HG03342 (cell line): ENCODE results near the gene ORM1.
"Not testable (repeated sequence)": the region's sequence is repeated elsewhere in the genome, so short reads cannot be mapped to it uniquely, and the experiment has no call there.

Experiments
- ATAC-seq: cut with Tn5 transposase; IDR thresholded peaks from one replicate; pipeline ENCODE4 v1.9.1; 2021; ENCODE audit warnings: mild to moderate bottlenecking, moderate library complexity; ENCODE audit not compliant: unreplicated experiment

ORM1 gene

GRCh38 chr9:114304416-114305188 is 18.3 kb upstream of the ORM1 start:
- no peak for ATAC-seq

DNA sequence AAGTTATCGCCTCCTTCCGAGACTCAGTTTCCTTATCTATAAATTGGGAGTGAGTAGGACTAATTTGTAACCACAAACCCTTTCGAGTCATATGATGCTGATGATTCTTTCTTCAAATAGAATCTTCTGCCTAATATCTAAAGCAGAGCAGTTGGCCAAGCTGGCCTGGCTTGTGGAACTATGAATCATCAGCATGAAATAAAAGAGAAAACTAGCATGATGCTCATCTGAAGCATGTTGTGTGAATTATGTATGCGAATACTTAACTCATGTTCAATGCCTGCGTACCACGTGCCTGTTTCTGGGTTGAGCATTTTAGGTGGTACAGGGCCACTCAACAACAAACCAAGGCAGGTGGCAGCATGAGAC is 15.0 kb upstream of the ORM1 start:
- no peak for ATAC-seq

GRCh38 chr9:114308361-114308950 is 14.4 kb upstream of the ORM1 start:
- no peak for ATAC-seq

DNA sequence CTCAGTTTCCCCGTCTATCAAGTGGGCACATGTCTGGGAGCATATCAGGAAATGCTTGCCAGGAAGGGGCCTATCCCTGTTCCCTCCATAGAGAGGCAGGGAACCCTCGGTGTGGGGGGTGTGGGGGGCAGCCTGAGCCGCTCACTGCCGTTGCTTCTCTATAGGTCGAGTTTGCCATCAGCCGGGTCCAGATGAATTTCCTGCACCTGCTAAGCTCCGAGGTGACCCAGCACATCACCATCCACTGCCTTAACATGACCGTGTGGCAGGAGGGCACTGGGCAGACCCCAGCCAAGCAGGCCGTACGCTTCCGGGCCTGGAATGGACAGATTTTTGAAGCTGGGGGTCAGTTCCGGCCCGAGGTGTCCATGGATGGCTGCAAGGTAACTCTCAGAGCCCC is 13.8 kb upstream of the ORM1 start:
- no peak for ATAC-seq

GRCh38 chr9:114310471-114311450 is 12.1 kb upstream of the ORM1 start:
- no peak for ATAC-seq

GRCh38 chr9:114311571-114312512 is 11.1 kb upstream of the ORM1 start:
- ATAC-seq, result no peak

- ATAC-seq, result no peak
These were observed 10.4 kb upstream of the ORM1 start for GRCh38 chr9:114312513-114312875.

DNA sequence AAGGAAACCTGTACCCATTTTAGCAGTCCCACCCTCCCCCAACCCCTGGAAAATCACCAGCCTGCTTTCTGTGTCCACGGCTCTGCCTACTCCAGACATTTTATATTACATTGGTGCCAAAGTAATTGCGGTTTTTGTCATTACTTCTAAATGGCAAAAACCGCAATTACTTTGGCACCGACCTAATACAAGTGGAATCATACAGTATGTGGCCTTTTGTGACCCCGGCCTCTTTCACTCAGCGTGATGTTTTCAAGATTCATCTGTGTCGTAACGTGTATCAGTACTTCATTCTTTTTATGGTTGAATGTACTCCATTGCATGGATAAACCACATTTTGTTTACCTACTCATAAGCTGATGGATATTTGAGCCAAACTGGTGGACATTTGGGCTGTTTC is 9.7 kb upstream of the ORM1 start:
- no peak for ATAC-seq

DNA sequence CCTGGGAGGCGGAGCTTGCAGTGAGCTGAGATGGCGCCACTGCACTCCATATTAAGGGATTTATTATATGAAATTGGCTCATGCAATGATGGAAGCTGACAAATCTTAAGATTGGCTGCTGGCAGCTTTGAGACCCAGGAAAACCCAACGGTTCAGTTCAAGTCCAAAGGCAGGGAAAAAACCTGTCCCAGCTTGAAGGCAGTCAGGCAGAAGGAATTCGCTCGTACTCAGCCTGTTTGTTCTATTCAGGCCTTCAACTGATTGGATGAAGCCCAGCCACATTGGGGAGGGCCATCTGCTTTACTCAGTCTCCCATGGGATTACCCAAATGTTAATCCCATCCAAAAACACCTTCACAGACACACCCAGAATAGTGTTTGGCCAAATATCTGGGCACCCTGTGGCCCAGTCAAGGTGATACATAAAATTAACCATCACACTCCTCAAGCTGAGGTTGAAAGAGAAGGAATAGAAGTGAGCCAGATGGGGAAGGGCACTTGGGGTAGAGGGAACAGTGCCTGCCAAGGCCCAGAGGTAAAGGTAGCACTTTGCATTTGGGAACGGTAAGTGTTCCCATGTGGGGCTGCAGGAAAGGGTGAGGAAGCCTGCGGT is 8.5 kb upstream of the ORM1 start:
- ATAC-seq, result no peak

GRCh38 chr9:114314881-114315722 is 7.8 kb upstream of the ORM1 start:
- no peak for ATAC-seq

DNA sequence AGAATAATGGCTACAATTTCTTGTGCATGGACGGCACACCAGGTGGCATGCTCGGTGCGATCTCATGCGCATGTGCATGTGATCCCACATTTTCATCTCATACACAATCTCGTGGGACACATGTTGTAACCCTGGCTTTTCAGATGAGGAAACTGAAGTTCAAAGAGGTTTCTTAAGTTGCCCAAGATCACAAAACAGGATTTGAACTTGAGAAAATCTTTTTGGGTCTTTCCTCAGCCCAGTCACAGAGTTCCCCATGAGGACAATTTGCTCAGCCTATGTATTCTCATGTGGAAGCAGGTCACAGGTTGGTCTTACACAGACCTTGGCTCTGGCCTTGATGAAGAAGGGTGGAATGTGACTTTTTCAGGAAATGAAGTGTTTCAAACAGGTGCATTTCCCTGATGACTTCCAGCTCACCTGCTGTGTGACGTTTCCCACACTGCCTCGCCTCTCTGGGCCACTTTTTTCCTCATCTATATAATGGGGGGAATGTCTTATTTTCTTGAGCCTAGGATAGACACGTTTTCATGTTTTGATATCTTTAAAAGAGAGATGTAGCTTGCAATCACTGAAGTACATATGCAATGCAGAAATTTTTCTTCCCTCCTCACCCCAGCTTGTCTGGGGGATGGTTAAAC is 7.1 kb upstream of the ORM1 start:
- no peak for ATAC-seq

DNA sequence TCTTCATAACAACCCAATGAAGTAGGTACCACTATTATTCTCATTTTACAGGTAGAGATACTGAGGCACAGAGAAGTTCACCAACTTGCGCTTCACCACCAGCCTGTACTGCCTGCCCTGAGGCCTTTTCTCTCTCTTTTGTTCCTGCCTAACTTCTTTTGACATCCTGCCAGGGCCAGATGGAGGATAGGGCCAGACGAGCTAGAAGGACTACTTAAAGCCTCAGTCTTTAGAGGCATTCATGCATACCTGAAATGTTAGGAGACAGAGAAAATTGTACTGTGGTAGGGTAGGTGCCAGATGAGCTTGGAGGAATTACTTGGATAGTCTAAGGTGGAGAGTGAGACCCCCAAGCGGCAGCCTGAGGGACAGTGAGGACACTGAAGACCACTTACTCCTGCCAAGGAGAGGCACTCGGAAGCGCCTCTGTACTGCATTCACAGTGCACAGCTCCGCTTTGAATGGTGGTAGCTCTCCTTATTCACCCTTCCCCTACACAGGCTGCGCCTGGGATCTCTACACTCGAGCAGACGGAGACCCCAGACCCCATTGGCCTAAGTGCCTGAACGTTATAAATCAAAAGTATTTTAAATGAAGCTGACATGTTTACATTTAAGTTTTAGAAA is 6.2 kb upstream of the ORM1 start:
- ATAC-seq, result no peak

GRCh38 chr9:114317665-114318357 is 5.1 kb upstream of the ORM1 start:
- no peak for ATAC-seq

DNA sequence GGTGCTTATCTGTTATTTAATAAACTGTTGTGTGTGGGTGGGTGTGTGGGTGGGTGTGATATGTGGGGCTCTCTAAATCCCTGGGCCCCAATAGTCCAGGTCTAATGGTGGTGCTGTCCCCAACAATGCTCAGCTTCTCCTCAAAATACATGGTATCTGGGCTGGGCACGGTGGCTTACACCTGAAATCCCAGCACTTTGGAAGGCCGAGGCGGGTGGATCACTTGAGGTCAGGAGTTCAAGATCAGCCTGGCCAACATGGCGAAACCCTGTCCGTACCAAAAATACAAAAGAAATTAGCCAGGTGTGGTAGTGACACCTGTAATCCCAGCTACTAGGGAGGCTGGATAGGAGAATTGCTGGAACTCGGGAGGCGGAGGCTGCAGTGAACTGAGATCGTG is 4.5 kb upstream of the ORM1 start:
- no peak for ATAC-seq

DNA sequence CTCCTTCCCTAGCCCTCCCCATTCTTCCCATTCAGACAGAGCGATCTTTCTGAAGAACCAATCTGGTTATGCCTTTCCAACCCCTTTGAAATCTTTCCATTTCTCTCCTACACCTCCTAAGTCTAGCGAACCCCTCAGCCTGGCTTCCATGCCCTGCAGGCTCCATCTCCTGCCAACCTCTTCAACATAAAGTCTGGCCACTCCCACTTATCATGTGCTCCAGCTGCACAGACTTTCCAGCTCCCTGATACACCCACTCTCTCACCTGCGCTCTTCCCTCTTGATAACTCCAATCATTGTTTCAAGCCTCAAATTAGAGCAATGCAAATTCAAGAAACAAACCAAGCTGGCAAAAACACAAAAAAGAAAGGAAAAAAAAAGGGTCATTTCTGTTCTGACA is 3.8 kb upstream of the ORM1 start:
- no peak for ATAC-seq

DNA sequence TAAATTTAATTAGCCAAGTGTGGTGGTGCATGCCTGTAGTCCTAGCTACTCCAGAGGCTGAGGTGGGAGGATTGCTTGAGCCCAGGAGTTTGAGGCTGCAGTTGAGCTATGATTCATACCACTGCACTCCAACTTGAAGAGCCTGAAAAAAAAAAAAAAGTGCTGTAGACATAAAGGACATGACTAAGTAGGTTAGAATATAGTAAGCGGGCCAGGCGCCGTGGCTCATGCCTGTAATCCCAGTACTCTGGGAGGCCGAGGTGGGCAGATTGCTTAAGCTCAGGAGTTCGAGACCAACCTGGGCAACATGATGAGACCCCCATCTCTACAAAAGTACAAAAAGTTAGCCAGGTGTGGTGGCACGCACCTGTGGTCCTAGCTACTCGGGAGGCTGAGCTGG is 2.2 kb upstream of the ORM1 start:
- ATAC-seq, result not testable (repeated sequence)

DNA sequence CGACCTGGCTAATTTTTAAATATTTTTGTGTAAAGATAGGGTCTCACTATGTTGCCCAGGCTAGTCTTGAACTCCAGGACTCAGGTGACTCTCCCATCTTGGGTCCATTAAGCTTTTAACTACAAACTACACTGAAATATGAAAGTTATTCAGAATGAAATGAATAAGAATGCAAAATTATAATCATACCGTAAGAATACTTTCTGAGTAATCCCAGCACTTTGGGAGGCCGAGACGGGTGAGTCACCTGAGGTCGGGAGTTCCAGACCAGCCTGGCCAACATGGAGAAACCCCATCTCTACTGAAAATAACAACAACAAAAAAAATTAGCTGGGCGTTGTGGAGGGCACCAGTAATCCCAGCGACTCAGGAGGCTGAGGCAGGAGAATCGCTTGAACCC is 1.1 kb upstream of the ORM1 start:
- ATAC-seq, result no peak
